ENCODE results near the gene DENND1C. TPM values are rescaled to one million over a fixed set of nuclear protein-coding genes. Genes with fewer than 3 reads are reported as not detected.

DENND1C gene
- total and polyA plus RNA-seq, 9 of the 15 experiments (the other 6 are each of a cell fraction or from before 2014, with no cell fraction given), result 0.03 to 1.2 (median 0.32) TPM; not detected in 1

DNA sequence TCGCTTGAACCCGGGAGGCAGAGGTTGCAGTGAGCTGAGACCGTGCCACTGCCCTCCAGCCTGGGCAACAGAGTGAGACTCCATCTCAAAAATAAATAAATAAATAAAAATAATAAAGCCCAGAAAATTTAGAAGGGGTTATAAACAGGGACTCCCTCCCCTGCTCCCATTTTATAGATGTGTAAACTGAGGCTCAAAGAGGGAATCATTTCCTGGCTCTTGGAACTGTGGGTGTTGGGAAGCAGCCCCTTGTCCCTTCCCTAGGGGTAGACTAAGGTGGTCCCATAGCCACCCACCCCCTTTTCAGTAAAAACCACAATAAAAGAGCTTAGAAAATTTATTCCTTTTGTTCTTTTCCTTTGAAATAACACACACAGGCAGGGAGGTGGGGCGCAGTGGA is 41.8 kb downstream of the DENND1C start (continued):
- TF ChIP-seq, protein P1, sequence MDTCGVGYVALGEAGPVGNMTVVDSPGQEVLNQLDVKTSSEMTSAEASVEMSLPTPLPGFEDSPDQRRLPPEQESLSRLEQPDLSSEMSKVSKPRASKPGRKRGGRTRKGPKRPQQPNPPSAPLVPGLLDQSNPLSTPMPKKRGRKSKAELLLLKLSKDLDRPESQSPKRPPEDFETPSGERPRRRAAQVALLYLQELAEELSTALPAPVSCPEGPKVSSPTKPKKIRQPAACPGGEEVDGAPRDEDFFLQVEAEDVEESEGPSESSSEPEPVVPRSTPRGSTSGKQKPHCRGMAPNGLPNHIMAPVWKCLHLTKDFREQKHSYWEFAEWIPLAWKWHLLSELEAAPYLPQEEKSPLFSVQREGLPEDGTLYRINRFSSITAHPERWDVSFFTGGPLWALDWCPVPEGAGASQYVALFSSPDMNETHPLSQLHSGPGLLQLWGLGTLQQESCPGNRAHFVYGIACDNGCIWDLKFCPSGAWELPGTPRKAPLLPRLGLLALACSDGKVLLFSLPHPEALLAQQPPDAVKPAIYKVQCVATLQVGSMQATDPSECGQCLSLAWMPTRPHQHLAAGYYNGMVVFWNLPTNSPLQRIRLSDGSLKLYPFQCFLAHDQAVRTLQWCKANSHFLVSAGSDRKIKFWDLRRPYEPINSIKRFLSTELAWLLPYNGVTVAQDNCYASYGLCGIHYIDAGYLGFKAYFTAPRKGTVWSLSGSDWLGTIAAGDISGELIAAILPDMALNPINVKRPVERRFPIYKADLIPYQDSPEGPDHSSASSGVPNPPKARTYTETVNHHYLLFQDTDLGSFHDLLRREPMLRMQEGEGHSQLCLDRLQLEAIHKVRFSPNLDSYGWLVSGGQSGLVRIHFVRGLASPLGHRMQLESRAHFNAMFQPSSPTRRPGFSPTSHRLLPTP (IDR thresholded peaks at IDR 0.05; ENCODE audit: borderline replicate concordance, extremely low read depth, insufficient read length), result no peak

DNA sequence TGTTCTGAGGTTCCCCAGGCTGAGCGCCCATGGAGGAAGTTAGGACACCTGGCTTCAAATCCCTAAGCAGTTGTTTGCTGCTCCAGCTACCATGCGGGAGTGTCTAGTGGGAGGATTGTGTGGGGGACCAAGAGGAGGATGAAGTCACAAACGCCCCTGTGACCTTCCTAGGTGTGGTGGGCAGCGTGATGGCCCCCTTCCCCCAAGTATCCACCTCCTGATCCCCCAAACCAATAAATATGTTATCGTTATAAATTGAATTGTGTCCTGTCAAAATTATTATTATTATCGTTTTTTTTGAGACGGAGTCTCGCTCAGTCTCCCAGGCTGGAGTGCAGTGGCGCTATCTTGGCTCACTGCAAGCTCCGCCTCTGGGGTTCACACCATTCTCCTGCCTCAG is 47.9 kb downstream of the DENND1C start, which contains the start of gene SLC25A41:
TSS of gene SLC25A41 (minus strand) at position 101 of the 400 bp plus-strand sequence. CDS start at position 31, 70 bp downstream.
- no peak for FAIRE-seq
- BruUV-seq (replicated peaks), result no TSS peak
- H4K20me1 ChIP-seq (replicated peaks; ENCODE audit: control insufficient read depth, insufficient read depth, low read length), result no peaks in the 10 kb centered on the region
- in situ Hi-C loops (cut with MboI) (no loop called here), intact Hi-C loops (cut with micrococcal nuclease) (no loop called here)
- no peak within 1 kb of the TSS for H3K4me2 ChIP-seq (ENCODE audit: insufficient read depth, low read length)
- peaks cover 11% of the 10 kb centered on the region for H3K79me2 ChIP-seq (ENCODE audit: control insufficient read depth, insufficient read depth, low read length)
- peaks cover 4% of the 10 kb centered on the region for H3K9me1 ChIP-seq (ENCODE audit: control insufficient read depth, insufficient read depth, low read length)
- TF ChIP-seq, protein P2, sequence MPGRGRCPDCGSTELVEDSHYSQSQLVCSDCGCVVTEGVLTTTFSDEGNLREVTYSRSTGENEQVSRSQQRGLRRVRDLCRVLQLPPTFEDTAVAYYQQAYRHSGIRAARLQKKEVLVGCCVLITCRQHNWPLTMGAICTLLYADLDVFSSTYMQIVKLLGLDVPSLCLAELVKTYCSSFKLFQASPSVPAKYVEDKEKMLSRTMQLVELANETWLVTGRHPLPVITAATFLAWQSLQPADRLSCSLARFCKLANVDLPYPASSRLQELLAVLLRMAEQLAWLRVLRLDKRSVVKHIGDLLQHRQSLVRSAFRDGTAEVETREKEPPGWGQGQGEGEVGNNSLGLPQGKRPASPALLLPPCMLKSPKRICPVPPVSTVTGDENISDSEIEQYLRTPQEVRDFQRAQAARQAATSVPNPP (IDR thresholded peaks at IDR 0.05; ENCODE audit: borderline replicate concordance, insufficient read depth, insufficient read length), result no peak
- WGBS (ENCODE audit: insufficient coverage, low coverage, missing lambda C conversion rate), result 76% methylated on average over 9 of the region's 10 CpGs
- no peak within 1 kb of the TSS for H3K4me3 ChIP-seq
- POLR2A ChIA-PET, result interaction anchor here (0.7 kb wide), 1 partner anchor 10 kb away, joined by 4 read pairs; no protein-coding TSS in a partner anchor
- H3K36me3 ChIP-seq (ENCODE audit: control insufficient read depth, insufficient read depth, low read length), result peaks cover 3% of the 10 kb centered on the region; the same call in 2 of the 3 replicates
- no peak for DNase-seq (ENCODE audit: extremely low read depth in 1 of 4, low spot score in 3 of 4)
- H3K4me1 ChIP-seq (replicated peaks in 1 of 2; ENCODE audit: control insufficient read depth in 2 of 2, insufficient read depth in 2 of 2, low read length in 2 of 2), result peaks cover 0 to 13% of the 10 kb centered on the region in 2 experiments; a peak in 1 of 5 replicates
- CTCF ChIA-PET (ENCODE audit: low intra/inter-chr PET ratio), result no interaction called here
- no peaks in the 10 kb centered on the region for H3K27me3 ChIP-seq (ENCODE audit: control insufficient read depth in 2 of 2, insufficient read depth in 2 of 2, low read length in 2 of 2)
- no peak within 1 kb of the TSS for H2AFZ ChIP-seq (ENCODE audit: low read depth, low read length)
- no peak within 1 kb of the TSS for H3K27ac ChIP-seq (ENCODE audit: extremely low read depth, low read depth, low read length)
- no peaks in the 10 kb centered on the region for H3K9me3 ChIP-seq (replicated peaks; ENCODE audit: control insufficient read depth, insufficient read depth, low read depth, low read length)
- ATAC-seq, result no peak
- no peak within 1 kb of the TSS for H3K9ac ChIP-seq (ENCODE audit: insufficient read depth in 1 of 2, low read depth in 2 of 2, low read length in 2 of 2)

Measured in K562 (cell line).